Measurements from ENCODE around the gene NPR2. TPM values are rescaled to one million over a fixed set of nuclear protein-coding genes. Genes with fewer than 3 reads are reported as not detected.

The NPR2 gene
- total RNA-seq (2014; rRNA removed; shearing (Covaris generic)), result 2.1 and 3.4 TPM in 2 replicates

- DNase-seq (ENCODE audit: low read depth), result peak; percentile 42
These were observed at the start of gene NPR2 for GRCh38 chr9:35791297-35791921. TSS of gene NPR2 (plus strand) at chr9:35791591. CDS start at chr9:35792409, 818 bp downstream.

GRCh38 chr9:35741740-35742139, 49.7 kb upstream of the NPR2 start:
- no peak for DNase-seq (ENCODE audit: low read depth)

GRCh38 chr9:35743452-35743851, 47.9 kb upstream of the NPR2 start:
- no peak for DNase-seq (ENCODE audit: low read depth)

GRCh38 chr9:35743880-35744518, 47.4 kb upstream of the NPR2 start:
- DNase-seq (ENCODE audit: low read depth), result no peak

- no peak for DNase-seq (ENCODE audit: low read depth)
These were observed 45.8 kb upstream of the NPR2 start for GRCh38 chr9:35745569-35745968.

GRCh38 chr9:35746583-35746982, 44.8 kb upstream of the NPR2 start:
- DNase-seq (ENCODE audit: low read depth), result no peak

GRCh38 chr9:35748242-35748857, 43.0 kb upstream of the NPR2 start:
- no peak for DNase-seq (ENCODE audit: low read depth)

GRCh38 chr9:35748858-35749514, 42.4 kb upstream of the NPR2 start, which contains the start of the genes GBA2 and RGP1:
TSS of gene GBA2 (minus strand) at chr9:35749228. CDS start at chr9:35748704, 524 bp downstream.
TSS of gene RGP1 (plus strand) at chr9:35749287. CDS start at chr9:35749756, 469 bp downstream.
- peak; percentile 89 for DNase-seq (ENCODE audit: low read depth)

GRCh38 chr9:35749515-35750255, 41.7 kb upstream of the NPR2 start:
- peak; percentile 35 for DNase-seq (ENCODE audit: low read depth)

GRCh38 chr9:35750256-35750531, 41.2 kb upstream of the NPR2 start:
- no peak for DNase-seq (ENCODE audit: low read depth)

GRCh38 chr9:35753466-35753865, 37.9 kb upstream of the NPR2 start:
- DNase-seq (ENCODE audit: low read depth), result no peak

GRCh38 chr9:35754264-35754663, 37.1 kb upstream of the NPR2 start, which contains the start of gene MSMP:
TSS of gene MSMP (minus strand) at chr9:35754276. CDS start at chr9:35754129, 147 bp downstream.
- DNase-seq (ENCODE audit: low read depth), result no peak

GRCh38 chr9:35755071-35755470, 36.3 kb upstream of the NPR2 start:
- no peak for DNase-seq (ENCODE audit: low read depth)

- peak; percentile 78 for DNase-seq (ENCODE audit: low read depth)
These were observed 34.8 kb upstream of the NPR2 start for GRCh38 chr9:35756275-35757225.

GRCh38 chr9:35757226-35757891, 34.0 kb upstream of the NPR2 start:
- peak; percentile 81 for DNase-seq (ENCODE audit: low read depth)

GRCh38 chr9:35757892-35758275, 33.5 kb upstream of the NPR2 start:
- no peak for DNase-seq (ENCODE audit: low read depth)

- no peak for DNase-seq (ENCODE audit: low read depth)
These were observed 32.8 kb upstream of the NPR2 start for GRCh38 chr9:35758475-35759050.

- DNase-seq (ENCODE audit: low read depth), result no peak
These were observed 31.6 kb upstream of the NPR2 start for GRCh38 chr9:35759795-35760194.

GRCh38 chr9:35760651-35761050, 30.7 kb upstream of the NPR2 start:
- DNase-seq (ENCODE audit: low read depth), result peak; percentile 86

GRCh38 chr9:35763181-35763580, 28.2 kb upstream of the NPR2 start:
- DNase-seq (ENCODE audit: low read depth), result no peak
